HG03135 (cell line): ENCODE results near the gene PIK3C2A.

Source experiments
- ATAC-seq: cut with Tn5 transposase; IDR thresholded peaks from one replicate; pipeline ENCODE4 v1.9.1; 2021; ENCODE audit warnings: mild to moderate bottlenecking, moderate library complexity; ENCODE audit not compliant: unreplicated experiment

Gene PIK3C2A

DNA sequence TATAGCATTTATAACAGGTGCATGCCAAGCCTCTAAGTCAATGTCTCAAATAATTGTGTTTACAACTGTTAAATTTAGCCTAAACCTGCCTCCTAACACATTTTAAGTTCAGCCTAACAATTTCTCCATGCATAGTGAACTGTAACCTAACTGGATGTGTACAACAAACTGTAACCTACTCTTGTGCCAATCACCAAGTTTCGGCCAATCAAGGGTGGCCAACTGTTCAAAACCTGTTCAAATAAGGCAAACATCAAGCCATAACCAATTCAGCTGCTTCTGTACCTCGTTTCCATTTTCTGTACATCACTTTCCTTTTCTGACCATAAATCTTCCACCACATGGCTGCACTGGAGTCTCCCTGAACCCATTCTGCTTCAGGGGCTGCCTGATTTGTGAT lies 45.4 kb downstream of the PIK3C2A start:
- no peak for ATAC-seq

DNA sequence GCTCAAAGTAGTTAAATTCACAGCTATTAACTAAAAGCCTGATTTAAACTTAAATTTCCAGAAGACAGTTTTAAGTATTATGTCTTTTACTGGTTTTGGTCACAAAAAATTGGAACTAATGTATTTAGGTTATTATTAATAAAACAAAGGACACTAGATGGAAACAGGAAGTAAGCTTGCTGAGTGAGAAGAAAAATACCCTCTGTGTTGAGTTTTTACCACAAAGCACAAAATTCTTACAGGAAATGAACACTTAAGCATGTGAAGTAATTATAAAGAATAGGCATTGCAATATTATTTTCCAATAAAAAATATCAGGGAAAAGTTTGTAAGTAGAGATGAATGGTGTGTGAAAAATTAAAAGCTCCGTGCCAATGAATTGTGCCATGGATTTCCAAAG lies 46.3 kb downstream of the PIK3C2A start:
- no peak for ATAC-seq

DNA sequence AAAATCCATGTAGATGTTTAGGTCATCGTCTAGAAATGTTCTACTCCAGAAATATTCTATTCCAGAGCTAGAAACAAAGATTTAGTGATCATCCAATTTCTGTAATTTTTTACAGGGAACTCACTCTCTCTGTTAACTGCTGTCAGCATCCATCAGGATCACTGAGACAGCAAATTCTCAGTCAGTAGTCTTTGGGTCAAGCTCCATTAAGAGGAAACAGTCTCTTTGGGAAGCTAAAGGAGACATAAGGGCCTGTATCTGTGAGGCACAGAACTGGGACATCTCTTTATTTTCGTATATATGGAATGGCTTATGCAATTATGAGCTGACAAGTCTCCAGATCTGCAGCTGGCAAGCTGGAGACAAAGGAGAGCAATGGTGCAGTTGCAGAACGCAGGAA lies 48.3 kb downstream of the PIK3C2A start:
- no peak for ATAC-seq
